Frontal cortex (tissue), 4 donors: ENCODE data around the gene PGLYRP1. TPM values are rescaled to one million over a fixed set of nuclear protein-coding genes. Genes with fewer than 3 reads are reported as not detected.

Experiments used
- DNase-seq, 2 donors: peaks; one replicate each; pipeline ENCODE4 v3.0.0; 2012; ENCODE audit warnings: low spot score in 2 of 2
- FAIRE-seq: peaks from 2 replicates; lab custom pipeline; 2012; peaks lifted over from hg19 to GRCh38; lab: Jason Lieb, UNC
- total RNA-seq: library from RNA; depleted of rRNA; stranded (reverse); fragments of >200 nt; gene quantifications from one replicate; pipeline ENCODE4 v1.2.3, GENCODE V29; 2014
- donor health status: control.
- donor health status: control.
- donor health status: control.

The PGLYRP1 gene, protein sequence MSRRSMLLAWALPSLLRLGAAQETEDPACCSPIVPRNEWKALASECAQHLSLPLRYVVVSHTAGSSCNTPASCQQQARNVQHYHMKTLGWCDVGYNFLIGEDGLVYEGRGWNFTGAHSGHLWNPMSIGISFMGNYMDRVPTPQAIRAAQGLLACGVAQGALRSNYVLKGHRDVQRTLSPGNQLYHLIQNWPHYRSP
- total RNA-seq, result not detected

DNA sequence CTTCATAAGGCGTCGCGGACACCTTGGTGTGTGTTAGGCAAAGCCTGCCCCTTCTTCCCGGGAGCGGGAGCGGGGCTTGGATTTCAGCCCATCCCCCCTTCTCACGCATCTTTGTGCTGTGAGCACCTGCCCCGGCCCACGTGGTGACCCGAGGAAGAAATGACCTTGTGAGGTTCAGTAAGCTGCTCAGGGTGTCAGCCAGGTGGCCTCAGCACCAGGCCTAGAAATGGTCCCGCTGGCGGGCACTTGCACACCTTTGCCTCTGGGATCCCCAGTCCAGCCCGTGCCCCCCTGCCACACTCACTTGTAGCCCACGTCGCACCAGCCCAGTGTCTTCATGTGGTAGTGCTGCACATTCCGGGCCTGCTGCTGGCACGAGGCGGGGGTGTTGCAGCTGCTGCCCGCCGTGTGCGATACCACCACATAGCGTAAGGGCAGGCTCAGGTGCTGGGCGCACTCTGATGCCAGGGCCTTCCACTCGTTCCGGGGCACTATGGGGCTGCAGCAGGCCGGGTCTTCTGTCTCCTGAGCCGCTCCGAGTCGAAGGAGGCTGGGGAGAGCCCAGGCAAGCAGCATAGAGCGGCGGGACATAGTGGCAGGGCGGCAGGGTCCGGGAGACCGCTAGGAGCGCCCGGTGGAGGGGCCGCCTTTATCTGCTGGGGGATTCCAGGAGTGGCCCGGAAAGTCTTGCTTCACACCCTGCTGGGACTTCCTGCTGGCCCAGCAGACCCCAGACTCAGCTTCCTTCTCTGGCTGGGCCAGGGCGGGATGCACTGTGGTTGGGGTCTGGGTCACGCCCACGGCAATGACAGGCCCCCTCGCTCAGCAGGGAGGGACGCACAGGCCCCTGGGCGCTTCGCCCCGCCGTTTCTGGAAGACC, at the start of gene PGLYRP1:
Gene PGLYRP1 (minus strand): TSS at position 623 of the 880 bp plus-strand sequence. CDS start 32 bp downstream, at position 591.
- DNase-seq, result no peak
- no peak for FAIRE-seq

DNA sequence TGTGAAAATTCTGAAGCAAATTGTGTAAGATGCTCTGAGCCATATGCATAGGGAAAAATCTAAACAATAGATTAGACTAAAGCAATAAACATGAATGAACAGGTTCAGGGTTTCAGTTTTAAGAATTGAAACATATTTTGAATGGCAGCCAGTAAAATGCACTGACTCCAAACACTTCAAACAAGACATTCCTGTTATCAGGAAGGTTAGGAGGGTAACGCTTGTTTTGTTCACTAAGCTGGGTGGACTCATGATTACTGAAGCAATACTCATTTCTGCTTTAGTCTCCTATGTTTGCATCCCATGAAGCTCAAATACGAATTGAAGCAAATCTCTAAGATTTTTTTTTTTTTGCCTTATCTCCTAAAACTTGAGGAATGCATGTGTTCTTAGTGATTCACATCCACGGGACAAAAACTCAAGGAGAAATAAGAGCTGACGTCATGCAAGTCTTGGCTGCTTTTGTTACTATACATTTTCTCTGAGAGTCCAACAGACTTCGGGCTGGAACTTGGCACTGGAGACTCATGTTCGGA, 47.0 kb upstream of the PGLYRP1 start:
- DNase-seq, result no peak
- FAIRE-seq, result no peak

DNA sequence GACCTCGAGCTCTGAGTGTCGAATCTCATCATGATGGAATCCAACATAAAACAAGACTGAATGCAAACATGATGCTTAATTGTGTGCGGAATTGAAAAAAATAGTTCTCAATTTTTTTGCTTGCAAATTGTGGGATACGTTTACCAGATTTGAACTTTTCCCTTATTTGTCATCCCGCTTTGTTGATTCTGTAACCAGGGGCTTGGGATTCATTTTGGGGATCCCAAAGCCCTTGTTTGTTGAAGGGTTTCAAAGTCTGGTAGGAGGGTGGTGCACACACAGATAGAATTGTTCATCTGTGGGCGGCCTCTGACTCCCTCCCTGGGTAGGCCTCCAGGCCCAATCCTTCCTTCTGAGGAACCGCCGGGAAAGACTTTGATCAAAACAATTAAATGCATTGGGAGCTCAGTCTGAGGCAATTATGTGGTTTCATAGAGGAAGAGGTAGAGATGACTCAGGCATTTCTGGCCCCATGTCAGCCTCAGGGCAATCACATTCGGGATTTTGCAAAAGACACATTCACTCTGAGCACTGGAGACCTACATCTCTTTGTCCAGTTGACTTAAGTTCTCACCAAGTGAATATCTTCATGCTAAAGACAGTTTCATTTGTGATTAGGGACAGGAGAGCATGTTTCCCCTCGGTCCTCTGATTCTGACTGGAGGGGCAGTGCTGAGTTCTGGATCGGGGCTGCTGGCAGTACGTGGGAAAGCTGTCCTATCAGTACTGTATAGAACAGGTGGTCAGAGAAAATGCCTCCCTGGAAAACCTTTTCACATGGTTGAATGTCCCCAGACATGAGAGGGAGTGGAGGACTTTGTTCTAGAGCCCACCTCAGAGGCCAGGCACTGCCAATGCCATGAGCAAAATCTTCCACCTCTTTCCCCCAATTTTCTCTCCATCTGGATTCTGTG, 45.7 kb upstream of the PGLYRP1 start:
- DNase-seq (no peak), FAIRE-seq (no peak)

DNA sequence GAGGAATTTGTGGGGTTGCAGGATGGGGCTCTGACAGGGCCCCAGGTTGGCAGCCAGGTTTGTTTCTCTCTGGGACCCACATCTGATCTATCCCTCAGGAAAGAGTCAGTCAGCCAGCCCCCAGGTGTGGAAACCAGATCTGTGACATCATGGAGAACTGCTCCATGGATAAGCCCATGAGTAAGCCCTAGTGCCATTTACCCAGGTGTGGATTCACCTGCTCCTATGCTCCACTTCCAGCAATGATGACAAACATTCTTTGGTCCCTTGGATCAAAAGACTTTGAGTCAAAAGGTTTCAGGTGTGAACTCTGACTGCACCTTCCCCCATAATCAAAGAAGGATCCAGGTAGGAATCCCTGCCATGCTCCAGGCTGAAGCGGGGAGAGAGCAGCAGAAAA, 44.8 kb upstream of the PGLYRP1 start:
- DNase-seq (no peak), FAIRE-seq (no peak)

DNA sequence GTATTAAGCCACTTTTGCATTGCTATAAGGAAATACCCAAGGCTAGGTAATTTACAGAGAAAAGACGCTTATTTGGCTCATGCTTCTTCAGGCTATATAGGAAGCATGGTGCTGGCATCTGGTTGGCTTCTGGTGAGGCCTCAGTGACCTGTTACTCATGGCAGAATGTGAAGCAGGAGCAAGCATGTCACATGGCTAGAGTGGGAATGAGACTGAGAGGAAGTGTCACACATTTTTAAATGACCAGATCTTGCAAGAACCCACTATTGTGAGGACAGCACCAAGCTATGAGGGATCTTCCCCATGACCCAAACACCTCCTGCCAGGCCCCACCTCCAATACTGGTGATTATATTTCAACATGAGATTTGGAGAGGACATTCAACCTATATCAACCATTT, 43.6 kb upstream of the PGLYRP1 start:
- DNase-seq (no peak), FAIRE-seq (no peak)

DNA sequence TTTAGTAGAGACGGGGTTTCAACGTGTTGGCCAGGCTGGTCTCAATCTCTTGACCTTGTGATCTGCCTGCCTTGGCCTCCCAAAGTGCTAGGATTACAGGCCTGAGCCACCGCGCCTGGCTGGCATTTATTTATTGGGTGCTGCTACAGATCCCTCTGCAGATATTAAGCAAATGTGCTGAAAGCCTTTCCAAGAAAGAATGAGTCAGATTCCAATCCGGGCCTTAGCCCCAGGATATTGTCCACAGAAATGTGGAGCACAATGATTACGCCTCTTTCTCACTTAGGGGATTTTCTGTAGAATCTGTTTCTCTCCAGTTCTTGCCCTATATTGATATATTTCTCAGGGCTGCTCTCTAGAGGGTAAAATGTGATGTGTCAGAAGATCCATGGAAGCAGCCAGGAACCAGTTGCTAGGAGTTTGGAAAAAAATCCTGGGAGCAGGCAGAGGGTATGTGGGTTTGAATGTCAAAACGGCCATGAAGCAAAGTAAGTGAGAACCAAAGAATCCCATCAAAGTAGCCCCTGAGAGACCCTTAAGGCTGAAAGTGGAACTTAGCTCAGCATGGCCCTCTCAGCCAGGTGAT, 42.7 kb upstream of the PGLYRP1 start:
- DNase-seq (no peak), FAIRE-seq (no peak)

DNA sequence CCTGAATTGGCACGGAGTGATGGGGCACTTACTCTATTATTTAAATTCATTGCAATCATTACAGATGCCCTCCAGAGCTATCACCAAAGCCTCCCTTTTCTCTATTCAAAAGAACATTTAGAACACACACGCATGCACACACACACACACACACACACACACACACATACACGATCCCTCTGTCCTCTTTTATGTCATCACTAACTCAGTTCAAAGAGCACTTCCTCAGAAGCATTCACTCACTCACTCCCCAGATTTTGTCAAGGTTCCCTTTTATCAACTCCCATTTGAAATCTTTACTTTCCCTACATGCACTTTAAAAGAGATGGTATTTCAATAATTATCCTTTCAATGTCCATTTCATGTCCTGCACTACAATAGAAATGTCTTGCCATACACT, 40.3 kb upstream of the PGLYRP1 start:
- FAIRE-seq, result no peak

DNA sequence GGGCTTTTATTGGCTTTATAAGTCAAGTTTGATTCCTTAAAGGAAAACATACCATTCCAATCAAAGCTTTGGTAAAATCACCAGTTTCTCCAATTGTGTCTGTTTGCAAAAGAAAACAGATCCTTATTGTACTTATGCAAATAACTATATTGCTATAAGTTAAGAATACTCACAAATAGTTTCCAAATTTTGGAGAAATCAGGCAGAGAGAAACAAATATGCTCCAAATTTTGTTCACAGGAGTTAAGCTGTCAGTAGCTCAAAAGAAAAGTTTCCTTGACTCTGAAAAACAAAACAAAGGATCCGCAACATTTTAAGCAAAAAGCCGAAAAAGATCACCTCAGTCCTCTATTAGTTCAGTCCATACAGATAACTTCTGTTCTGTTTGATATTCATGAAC, 37.2 kb upstream of the PGLYRP1 start:
- FAIRE-seq (no peak), DNase-seq (no peak)

More for the DNA sequence above, 40.3 kb upstream of the PGLYRP1 start:
- no peak for DNase-seq

DNA sequence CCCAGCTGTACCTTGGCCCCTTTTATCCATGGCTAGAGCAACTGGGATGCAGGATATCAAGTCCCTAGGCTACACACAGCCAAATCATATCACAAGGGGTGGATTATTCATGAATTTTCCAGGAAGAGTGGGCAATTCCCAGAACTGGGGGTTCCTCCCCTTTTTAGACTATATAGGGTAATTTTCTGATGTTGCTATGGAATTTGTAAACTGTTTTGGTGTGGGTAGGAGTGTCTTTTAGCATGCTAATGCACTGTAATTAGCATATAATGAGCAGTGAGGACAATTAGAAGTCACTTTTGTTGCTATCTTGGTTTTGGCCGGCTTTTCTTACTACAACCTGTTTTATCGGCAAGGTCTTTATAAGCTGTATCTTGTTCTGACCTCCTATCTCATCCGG, 35.9 kb upstream of the PGLYRP1 start:
- no peak for DNase-seq
- FAIRE-seq, result no peak

DNA sequence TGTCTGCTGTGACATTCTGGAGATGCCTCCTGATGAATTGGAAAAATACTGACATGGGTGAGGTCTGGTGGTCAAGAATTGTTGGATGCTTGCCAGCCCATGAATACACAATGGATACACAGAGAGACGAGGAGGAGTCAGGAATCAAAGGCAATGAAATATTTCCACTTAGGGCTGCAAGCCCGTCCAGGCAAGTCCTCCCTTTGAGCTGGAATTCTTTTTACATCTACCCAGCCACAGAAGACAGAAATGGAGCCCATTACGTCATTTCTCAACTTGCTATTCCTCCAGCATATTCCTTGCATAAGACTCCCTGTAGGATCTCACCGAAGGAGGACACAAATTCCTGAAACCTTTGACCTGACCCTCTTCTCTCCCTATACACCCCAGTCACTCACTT, 33.7 kb upstream of the PGLYRP1 start:
- DNase-seq, result no peak
- FAIRE-seq, result no peak

DNA sequence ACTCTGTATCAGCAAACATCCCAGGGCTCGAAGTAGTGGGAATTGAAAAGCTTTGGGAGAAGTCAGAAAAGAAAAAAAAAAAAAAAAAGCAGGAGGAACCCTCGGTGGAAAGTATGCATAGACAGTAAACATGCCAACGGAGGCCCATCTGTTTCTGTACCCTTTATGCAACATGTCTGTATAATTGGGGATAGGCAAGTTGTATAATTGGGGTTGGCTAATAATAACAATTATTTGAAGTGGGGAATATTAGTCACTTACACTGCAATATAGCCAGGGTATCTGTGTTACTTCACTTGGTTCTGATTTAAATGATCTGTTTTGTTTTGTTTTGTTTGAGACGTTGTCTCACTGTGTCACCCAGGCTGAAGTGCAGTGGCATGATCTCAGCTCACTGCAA, 30.0 kb upstream of the PGLYRP1 start:
- no peak for DNase-seq
- FAIRE-seq, result no peak

DNA sequence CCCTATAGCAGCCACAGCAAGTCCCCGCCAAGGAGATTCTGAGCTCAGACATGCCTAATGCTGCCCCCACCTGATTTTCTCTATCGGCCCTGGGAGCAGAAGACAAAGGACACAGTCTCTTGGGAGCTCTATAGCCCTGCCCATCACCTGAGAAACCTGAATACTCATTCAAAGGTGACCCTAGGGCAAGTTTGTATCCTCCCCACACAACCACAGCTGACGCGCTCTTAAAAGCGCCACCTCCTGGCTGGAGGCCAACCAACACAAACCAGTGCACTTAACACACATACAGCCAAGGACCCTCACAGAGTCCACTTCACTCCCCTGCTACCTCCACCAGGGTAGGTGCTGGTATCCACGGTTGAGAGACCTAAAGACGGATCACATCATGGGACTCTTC, 26.7 kb upstream of the PGLYRP1 start:
- DNase-seq (no peak), FAIRE-seq (no peak)

DNA sequence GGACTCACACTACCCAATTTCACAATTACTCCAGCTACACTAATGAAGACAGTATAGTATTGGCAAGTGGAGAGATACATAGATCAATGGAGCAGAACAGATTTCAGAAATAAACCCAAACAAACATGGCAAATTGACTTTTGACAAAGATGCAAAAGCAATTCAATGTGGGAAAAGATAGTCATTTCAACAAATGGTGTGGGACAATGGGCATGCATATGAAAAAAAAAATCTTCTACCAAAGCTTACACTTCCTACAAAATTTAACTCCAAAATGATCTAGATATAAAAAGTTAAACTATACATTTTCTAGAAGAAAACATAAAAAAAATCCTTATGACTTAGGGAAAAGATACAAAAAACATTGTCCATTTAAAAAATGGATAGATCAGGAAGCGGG, 20.7 kb upstream of the PGLYRP1 start:
- FAIRE-seq (no peak), DNase-seq (no peak)

DNA sequence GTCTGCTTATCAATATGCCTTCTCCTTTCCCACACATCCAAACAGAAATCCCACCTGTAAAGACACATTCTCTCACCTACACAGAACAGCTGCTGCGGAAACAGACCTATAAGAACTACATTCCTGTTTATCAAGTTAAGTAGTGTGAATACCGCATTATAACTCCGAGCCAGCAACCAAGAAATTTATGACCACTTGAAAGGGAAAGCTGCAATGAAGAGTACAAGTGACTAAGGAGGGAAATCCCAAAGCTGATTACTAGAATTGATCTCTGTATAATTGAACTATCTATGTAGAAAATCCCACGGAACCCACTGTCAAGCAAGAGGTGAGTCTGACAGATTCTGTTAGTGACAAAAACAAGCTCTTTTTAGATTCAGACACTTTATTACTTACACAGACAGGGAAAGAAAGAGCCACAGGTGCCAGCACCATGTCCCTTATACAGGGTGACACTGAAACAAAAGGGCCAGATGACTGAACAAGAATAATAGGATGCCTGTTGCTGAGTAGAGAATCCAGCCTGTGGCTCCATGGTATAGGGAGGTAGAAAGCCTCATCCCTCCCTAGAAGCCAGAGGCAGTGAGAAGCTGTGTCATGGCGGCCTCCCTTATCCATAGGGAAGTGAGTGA, 19.5 kb upstream of the PGLYRP1 start:
- DNase-seq (no peak), FAIRE-seq (no peak)

DNA sequence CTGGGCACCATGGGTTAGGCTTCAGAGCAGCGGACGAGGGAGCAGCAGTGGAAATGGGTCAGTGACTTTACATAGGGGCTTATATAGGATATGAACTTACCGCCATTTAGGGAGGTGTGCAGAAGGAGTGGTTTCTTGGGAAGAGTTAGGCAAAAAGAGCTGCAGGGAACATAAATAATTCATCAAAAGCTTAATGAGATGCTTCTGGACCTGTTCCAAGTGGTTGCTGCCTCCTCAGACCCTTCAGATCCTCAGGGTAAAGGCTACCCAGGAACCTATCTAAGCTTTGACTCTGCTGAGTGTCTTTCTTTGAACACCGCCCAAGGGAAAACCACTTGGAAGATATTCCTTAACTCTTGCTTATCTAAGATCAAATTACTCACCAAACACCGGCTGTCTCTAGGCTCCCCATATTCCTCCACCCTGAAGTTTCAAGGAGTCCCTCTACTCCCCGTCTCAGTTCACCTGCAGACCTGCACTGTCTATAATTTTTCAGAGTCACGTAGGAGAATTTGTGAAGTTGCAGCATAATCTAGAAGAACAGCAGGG, 18.2 kb upstream of the PGLYRP1 start, which contains the start of gene IGFL4:
Gene IGFL4 (minus strand): TSS at position 51 of the 549 bp plus-strand sequence. CDS start 40 bp downstream, at position 11.
- no peak for FAIRE-seq
- no peak for DNase-seq

DNA sequence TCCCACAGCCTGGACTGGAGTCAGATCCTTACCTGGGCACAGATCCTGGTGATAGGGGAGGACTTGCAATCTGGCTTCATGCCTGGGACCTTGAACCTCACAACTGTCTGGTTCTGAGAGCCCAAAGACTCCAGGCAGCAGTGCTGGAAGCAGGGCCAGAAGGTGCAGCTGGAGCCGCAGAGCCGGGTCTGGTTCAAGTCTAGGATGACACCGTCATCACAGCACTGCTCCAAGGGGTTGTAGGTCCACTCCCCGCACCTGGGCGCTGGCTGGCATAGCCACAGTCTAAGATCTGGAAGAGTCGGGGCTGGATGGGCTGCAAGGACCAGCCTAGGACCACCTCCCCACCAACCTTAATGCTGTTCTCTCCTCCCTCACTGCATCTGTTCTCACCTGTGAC, 17.3 kb upstream of the PGLYRP1 start:
- FAIRE-seq (no peak), DNase-seq (no peak)

DNA sequence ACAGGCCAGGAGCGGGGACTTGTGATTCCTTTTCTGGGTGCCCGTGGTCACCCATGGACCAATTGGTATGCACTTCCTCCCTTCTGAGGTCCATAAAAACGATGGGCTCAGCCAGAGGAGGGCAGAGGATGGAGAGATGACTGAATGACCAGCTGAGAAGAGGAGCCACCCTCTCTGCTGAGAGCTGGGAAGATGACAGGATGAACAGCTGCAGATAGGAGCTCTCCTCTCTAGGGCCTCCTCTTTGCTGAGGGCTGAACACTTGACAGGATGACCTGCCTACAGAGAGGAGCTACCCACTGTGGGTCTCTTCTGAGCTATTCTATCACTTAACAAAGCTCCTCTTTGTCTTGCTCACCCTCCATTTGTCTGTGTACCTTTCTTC, 13.9 kb upstream of the PGLYRP1 start:
- DNase-seq (no peak), FAIRE-seq (no peak)

DNA sequence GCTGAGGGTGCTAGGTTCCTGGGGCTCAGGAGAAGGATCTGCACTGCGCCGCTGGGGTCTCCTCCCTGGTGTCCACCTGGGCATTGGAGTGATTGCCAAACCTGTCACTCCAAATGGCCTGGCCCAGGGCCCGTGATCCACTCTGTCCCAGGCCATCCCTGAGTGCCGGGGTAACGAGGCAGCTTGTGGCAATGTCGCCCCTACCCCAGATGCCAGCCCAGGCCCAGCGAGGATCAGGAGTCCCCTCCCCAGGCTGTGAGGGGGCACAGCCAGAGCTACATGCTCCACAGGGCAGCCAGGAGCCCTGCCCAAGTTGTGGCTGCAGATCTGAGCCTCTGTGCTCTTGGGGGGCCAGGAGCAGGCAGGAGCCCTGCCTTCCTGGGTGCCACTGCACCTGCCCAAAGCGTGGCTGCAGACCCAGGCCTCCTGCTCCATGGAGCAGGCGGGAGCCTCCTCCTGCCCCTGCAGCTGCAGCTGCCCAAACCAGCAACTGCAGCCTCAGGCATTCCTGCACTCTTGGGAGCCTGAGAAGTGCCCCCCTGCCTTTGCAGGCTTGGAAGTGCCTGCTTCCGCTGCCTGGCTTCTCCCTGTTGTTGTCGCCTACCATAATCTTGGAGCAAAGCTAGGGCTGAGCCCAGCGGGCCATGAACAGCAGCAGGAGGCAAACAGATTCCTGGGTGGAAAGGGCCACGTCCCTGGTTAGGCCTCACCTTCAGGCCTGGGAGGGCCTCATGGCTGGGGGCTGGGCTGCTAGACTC, 13.3 kb upstream of the PGLYRP1 start:
- FAIRE-seq, result no peak

More for the DNA sequence above, 13.3 kb upstream of the PGLYRP1 start:
- DNase-seq, result no peak
